GM20431 (cell line): Measurements from ENCODE around the gene NOS2.
"Not testable (repeated sequence)": the region's sequence is repeated elsewhere in the genome, so short reads cannot be mapped to it uniquely, and the experiment has no call there.

Source experiments
- in situ Hi-C: fragments of 300-500 bp; cut with MseI, MboI; formaldehyde crosslinking; loops from one replicate; pipeline ENCODE4 v1.15.0; 2020; ENCODE audit warnings: low sequenced_read_pairs; ENCODE audit not compliant: unreplicated experiment

The NOS2 gene

GRCh38 chr17:27760069-27760885, 40.1 kb downstream of the NOS2 start:
- in situ Hi-C loops = loop anchor here (10.0 kb wide), 1 partner anchor 125 kb away; no protein-coding TSS in a partner anchor

- in situ Hi-C loops = no loop called here
These were observed 40.8 kb downstream of the NOS2 start for GRCh38 chr17:27759528-27759927.

- in situ Hi-C loops = no loop called here
These were observed 43.6 kb downstream of the NOS2 start for GRCh38 chr17:27756467-27757371.

GRCh38 chr17:27755706-27756466, 44.4 kb downstream of the NOS2 start:
- in situ Hi-C loops = no loop called here

- in situ Hi-C loops = no loop called here
These were observed 45.8 kb downstream of the NOS2 start for GRCh38 chr17:27754549-27754948.

- in situ Hi-C loops = not testable (repeated sequence)
These were observed 46.6 kb downstream of the NOS2 start for GRCh38 chr17:27753726-27754125.

- in situ Hi-C loops = not testable (repeated sequence)
These were observed 47.3 kb downstream of the NOS2 start for GRCh38 chr17:27752831-27753619.

GRCh38 chr17:27751622-27752490, 48.5 kb downstream of the NOS2 start:
- in situ Hi-C loops = no loop called here

- in situ Hi-C loops = no loop called here
These were observed 49.2 kb downstream of the NOS2 start for GRCh38 chr17:27751166-27751565.

- in situ Hi-C loops = loop anchor here (10.0 kb wide), 1 partner anchor 95 kb away; no protein-coding TSS in a partner anchor
These were observed 50.7 kb downstream of the NOS2 start for GRCh38 chr17:27749562-27750150.

GRCh38 chr17:27748360-27748825, 51.9 kb downstream of the NOS2 start:
- in situ Hi-C loops = loop anchor here (10.0 kb wide), 1 partner anchor 94 kb away; no protein-coding TSS in a partner anchor

GRCh38 chr17:27747462-27748359, 52.6 kb downstream of the NOS2 start:
- in situ Hi-C loops = loop anchor here (10.0 kb wide), 1 partner anchor 93 kb away; no protein-coding TSS in a partner anchor

GRCh38 chr17:27746881-27747280, 53.4 kb downstream of the NOS2 start:
- in situ Hi-C loops = loop anchor here (10.0 kb wide), 1 partner anchor 92 kb away; no protein-coding TSS in a partner anchor

GRCh38 chr17:27746320-27746719, 54.0 kb downstream of the NOS2 start:
- in situ Hi-C loops = loop anchor here (10.0 kb wide), 1 partner anchor 92 kb away; no protein-coding TSS in a partner anchor

- in situ Hi-C loops = loop anchor here (10.0 kb wide), 1 partner anchor 91 kb away; no protein-coding TSS in a partner anchor
These were observed 55.0 kb downstream of the NOS2 start for GRCh38 chr17:27745207-27745830.

- in situ Hi-C loops = loop anchor here (10.0 kb wide), 1 partner anchor 89 kb away; no protein-coding TSS in a partner anchor
These were observed 56.9 kb downstream of the NOS2 start for GRCh38 chr17:27743281-27743885.
